ENCODE results near the gene CNIH4. TPM values are rescaled to one million over a fixed set of nuclear protein-coding genes. Genes with fewer than 3 reads are reported as not detected.
"Not testable (repeated sequence)": the region's sequence is repeated elsewhere in the genome, so short reads cannot be mapped to it uniquely, and the experiment has no call there.

CNIH4 gene
- total RNA-seq, 2 experiments from 2014 or later = 58.8 to 64.5 TPM

DNA sequence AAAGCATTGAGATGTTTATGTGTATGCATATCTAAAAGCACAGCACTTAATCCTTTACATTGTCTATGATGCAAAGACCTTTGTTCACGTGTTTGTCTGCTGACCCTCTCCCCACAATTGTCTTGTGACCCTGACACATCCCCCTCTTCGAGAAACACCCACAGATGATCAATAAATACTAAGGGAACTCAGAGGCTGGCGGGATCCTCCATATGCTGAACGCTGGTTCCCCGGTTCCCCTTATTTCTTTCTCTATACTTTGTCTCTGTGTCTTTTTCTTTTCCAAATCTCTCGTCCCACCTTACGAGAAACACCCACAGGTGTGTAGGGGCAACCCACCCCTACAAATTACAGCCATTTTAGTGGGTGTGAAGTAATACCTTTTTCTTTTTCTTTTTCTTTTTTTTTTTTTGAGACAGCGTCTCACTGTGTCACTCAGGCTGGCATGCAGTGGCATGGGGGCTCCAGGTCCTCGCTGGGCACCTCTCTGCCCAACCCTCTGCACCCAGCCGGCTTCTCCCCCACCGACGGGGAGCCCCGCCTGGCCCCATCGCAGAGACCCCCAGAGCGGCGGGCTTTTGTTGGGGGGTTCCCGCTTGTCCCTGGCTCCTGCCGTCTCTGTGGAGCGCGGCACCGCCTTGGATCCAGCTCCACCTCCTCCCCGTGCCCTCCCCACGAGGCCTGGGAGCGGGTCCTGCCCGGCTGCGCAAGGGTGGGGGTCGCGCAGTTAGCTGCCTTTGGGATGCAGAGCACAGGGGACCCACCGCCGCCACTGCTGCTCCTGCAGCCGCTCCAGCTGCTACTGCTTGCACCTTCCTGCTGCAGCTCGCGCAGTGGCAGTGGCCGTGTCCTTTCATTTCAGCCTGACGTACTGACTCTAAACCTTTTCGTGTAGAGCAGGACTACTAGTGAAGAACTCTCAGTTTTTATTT, 16.0 kb upstream of the CNIH4 start:
- POLR2A ChIA-PET, CTCF ChIA-PET: not testable (repeated sequence)

DNA sequence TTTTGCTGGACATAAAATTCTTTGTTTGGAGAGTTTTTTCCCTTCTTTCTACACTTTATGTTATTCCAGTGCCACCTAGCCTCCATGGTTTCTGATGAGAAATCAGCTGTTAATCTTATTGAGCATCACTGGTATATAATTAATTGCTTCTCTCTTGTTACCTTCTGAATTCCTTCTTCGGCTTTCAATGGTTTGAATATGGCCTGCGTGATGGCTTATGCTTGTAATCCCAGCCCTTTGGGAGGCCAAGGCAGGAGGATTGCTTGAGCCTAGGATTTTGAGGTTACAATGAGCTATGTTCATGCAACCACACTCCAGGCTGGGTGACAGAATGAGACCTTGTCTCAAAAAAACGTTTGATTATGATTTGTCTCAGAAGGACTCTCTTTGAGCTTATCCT, 13.0 kb upstream of the CNIH4 start:
- ChIA-PET POLR2A (no interaction called here), CTCF (no interaction called here)

DNA sequence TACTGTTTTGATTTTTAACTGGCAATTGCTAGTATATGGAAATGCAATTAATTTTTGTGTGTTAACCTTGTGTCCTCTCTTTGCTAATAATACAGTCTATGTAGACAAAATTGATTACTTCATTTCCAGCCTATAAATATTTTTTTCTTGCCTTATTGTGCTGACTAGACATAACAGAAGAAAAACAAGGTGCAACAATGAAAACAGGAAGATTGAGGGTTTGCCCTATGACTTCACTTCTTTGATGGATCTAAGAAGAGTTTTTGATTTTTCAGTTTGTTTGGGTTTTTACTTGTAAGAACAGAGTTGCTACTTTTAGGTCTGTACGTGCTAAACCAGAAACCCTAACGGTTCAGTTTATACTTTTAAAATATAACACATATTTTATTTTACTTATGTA, 8.5 kb upstream of the CNIH4 start:
- ChIA-PET CTCF (interaction anchor here (0.7 kb wide), 1 partner anchor 1572 kb away, joined by 3 read pairs; no protein-coding TSS in a partner anchor), POLR2A (no interaction called here)

DNA sequence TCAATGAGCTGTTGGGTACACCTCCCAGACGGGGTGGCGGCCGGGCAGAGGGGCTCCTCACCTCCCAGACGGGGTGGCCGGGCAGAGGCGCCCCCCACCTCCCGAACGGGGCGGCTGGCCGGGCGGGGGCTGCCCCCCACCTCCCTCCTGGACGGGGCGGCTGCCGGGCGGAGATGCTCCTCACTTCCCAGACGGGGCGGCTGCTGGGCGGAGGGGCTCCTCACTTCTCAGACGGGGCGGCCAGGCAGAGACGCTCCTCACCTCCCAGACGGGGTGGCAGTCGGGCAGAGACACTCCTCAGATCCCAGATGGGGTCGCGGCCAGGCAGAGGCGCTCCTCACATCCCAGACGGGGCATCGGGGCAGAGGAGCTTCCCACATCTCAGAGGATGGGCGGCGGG, 7.0 kb upstream of the CNIH4 start:
- CTCF ChIA-PET, POLR2A ChIA-PET: not testable (repeated sequence)

DNA sequence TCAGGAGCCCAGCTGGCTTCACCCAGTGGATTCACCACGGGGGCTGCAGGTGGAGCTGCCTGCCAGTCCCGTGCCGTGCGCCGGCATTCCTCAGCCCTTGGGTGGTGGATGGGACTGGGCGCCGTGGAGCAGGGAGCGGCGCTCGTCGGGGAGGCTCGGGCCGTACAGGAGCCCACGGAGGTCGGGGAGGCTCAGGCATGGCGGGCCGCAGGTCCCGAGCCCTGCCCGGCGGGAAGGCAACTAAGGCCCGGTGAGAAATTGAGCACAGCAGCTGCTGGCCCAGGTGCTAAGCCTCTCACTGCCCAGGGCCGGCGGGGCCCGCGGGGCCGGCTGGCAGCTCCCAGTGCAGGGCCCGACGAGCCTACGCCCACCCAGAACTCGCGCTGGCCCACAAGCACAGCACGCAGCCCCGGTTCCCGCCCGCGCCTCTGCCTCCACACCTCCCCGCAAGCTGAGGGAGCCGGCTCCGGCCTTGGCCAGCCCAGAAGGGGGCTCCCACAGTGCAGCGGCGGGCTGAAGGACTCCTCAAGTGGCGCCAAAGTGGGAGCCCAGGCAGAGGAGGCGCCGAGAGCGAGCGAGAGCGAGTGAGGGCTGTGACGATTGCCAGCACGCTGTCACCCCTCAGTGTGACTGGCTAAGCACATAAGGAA, 4.1 kb upstream of the CNIH4 start:
- CTCF ChIA-PET, POLR2A ChIA-PET: not testable (repeated sequence)

DNA sequence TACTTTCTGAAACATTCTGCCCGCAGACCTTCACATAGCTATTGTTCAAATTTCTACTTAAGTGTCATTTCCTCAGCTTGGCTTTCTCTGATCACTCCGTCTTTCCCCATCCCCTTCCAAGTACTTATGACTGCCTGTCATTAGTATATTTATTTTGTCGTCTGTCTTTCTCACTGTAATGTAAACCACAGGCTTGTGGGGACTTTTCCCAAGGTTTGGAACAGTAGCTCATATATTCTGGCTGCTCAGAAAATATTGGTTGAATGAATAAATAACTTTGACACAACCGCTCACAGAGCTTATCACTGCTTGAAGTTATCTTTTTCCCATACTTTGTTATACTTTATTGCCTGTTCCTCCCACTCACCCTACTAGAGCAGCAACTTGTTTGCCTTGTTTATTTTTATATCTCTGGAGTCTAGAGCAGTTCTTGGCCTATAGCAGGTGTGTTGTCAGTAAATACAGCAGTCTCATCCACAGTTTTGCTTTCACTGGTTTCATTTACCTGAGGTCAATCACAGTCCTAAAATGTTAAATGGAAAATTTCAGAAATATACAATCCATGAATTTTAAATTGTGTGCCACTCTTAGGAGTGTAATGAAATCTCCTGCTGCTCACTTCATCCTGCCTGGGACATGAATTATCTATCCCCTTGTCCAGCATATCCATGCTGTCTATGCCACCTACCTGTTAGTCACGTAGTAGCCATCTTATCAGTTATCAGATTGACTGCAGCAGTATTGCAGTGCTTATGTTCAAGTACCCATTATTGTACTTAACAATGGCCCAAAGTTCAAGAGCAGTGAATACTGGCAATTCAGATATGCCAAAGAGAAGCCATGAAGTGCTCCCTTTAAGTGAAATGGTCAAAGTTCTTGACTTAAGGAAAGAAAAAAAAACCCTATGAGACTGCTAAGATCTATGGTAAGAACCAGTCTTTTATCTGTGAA, 2.4 kb upstream of the CNIH4 start:
- POLR2A ChIA-PET = interaction anchor here (0.6 kb wide), 1 partner anchor 18 kb away, joined by 4 read pairs; no protein-coding TSS in a partner anchor
- CTCF ChIA-PET = no interaction called here

DNA sequence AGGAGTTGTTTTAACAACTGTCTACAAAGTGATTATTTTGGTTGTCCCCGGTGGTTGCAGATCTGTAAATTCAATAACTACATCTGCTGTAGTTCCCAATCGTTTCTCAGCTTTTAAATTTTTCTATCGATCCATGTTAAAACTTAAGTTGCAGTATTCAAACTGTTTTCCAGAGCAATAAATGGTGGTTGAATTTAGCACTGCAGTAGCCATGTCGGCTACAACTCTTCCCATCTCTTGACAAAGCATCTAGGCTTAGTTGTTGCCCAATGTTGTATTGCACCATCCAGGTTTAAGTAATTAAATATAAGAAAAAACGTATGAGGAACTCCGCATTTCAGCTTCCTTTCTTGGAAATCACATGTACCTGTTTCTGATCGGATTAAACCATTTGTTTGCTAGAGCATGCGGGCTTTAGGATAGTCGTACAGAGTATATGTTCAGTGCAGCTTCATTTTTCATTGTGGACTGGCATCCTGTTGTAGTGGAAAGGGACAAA, 996 bp downstream of the CNIH4 start:
- CTCF ChIA-PET = interaction anchor here (1.5 kb wide), 1 partner anchor 75 kb away, joined by 4 read pairs; no protein-coding TSS in a partner anchor
- POLR2A ChIA-PET = interaction anchor here (0.6 to 1.0 kb wide), 2 partner anchors 20 to 26 kb away, joined by 3 to 4 read pairs; no protein-coding TSS in a partner anchor

DNA sequence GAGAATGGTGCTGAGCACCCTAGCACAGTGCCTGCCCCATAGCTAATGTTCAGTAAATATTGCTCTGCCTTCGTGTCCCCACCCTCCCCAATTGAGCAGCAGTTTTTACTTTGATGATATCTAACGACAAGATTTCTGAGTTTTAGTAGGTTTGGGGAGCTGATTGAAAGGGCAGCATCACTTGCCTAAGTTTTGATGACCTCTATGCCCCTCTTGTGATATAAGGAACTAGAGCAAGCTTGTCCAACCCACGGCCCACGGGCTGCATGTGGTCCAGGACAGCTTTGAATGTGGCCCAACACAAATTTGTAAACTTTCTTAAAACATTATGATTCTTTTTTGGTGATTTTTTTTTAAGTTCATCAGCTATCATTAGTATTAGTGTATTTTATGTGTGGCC, 1.6 kb downstream of the CNIH4 start:
- POLR2A ChIA-PET = no interaction called here

DNA sequence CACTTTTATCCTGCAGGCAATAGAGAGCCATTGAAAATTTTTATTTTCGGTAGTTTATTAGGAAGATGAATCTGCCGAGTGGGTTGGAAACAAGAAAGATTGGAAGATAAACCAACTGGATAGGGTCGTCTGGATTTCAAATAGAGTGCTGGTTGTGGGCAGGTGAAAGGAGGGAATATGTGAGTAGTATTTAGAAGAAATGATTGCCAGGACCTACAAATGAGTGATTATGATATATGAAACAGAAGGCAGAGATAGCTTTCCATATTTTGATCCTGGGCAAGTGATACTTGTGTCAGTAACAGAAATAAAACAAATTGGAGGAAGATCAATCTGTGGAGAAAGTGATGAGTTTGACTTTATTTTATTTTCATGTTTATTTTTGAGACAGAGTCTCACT, 2.5 kb downstream of the CNIH4 start:
- ChIA-PET POLR2A (no interaction called here), CTCF (no interaction called here)

More for the DNA sequence above, 1.6 kb downstream of the CNIH4 start:
- CTCF ChIA-PET = interaction anchor here (1.5 kb wide), 1 partner anchor 74 kb away, joined by 4 read pairs; no protein-coding TSS in a partner anchor

DNA sequence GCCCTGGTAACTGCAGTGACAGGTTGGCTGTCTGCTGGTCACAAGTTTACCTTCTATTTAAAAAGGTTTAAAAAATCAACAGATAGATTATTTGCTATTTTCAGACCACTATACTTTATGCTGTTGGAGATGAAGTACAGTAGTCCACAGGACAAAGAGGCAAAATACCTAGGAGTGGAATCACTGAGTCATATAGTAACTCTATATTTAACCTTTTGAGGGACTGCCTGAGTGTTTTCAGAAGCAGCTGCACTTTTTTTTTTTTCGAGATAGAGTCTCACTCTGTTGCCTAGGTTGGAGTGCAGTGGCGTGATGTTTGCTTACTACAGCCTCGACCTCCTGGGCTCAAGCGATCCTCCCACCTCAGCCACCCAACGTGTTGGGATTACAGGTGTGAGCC, 11.7 kb downstream of the CNIH4 start:
- POLR2A ChIA-PET = interaction anchor here (0.6 kb wide), 1 partner anchor 250 kb away, joined by 3 read pairs; no protein-coding TSS in a partner anchor
- CTCF ChIA-PET = no interaction called here

DNA sequence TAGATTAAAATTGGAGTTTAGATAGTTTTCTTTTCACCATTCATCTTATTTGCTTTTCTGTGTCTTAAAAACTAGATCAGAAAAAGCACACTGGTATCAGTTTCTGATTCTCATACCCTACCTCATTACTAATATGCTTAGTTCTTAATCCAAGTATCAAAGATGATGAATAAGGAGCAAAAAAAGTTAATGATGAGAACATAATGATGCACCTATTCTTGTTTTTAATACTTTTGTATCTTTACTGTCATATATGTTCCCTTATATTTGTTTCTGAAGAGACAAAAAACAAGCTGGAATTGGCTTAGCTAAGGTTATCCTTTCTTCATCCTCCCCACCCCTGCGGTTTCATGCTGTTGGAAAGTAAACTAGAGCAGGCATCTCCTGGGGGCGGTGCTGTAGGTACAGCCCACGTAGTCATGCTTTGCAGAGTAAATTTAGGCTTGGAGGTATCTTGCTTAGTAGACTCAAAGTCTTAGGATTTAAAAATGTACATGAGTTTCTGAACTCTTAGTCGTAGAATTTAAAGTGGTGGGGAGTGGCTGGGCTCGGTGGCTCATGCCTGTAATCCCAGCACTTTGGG, 16.4 kb downstream of the CNIH4 start:
- POLR2A ChIA-PET = interaction anchor here (0.5 kb wide), 1 partner anchor 88 kb away, joined by 3 read pairs; no protein-coding TSS in a partner anchor
- CTCF ChIA-PET = interaction anchor here (0.5 kb wide), 1 partner anchor 143 kb away, joined by 3 read pairs; no protein-coding TSS in a partner anchor

DNA sequence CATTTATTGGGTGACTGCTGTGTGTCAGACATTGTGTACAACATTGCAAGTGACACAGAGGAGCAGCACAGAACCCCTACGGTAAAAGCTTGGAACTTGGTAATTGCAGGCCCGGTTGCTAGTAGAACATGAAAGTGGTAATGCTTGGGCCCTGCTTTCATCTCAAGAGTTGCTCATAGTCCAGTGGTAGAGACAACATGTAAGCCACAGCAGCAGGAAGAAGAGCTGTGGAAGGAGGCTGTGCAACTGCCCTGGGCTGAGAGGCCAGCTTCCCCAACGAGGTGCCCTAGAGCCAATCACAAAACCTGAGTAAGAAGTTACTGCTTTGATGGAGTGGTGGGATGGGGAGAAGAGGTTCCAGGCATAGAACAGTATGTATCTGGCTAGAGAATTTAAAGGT, 18.4 kb downstream of the CNIH4 start:
- POLR2A ChIA-PET = no interaction called here
- CTCF ChIA-PET = interaction anchor here (1.1 kb wide), 1 partner anchor 41 kb away, joined by 3 read pairs; no protein-coding TSS in a partner anchor

DNA sequence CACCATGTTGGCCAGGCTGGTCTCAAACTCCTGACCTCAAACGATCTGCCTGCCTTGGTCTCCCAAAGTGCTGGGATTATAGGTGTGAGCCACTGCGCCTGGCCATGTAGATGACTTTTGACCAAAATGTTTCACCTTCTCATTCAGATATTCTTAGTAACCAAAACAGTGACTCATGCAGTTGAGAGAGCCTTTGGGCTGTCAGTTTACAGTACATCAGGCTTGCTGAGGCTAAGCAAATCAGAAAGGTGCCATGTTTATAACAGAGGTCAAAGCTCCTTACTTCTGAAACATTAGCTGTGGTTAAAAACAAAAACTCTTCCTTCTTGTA, 21.0 kb downstream of the CNIH4 start:
- CTCF ChIA-PET = interaction anchor here (0.7 kb wide), 1 partner anchor 11 kb away, joined by 3 read pairs; no protein-coding TSS in a partner anchor
- POLR2A ChIA-PET = no interaction called here

DNA sequence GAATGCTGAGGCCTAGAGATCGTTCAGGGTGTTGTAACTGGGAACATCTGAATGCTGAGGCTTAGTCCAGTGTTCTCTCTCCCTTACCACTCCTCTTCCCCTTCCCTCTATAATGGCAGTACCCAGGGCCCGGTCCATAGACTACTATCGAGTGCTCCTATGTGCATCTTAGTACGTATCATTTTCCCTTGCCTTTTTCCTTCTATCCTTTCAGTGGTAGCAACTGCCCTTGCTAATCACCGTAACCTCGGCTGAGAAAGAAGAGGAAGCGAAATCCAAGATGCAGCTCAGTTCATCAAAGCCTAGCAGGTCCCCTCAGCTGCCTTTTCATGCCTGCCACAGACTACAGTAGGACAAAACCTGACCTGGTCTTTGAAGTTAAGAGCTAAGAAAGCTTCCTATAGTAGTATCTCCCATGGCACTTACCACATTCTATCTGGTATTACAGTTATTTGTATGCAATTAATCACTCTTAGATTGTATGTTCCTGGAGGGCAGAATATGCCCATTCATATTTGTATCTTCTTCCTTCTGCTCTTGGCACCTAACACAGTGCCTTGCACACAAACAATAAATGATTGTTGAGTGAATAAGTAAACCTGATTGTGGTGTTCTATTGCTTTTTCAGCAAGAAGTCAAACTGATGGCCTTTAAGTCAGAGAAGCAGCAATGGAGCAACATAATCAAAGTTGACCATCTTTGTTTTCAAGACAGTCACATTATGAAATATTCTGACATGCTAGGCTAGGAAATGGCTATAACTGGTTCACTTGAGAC, 22.4 kb downstream of the CNIH4 start:
- ChIA-PET POLR2A (no interaction called here), CTCF (no interaction called here)

DNA sequence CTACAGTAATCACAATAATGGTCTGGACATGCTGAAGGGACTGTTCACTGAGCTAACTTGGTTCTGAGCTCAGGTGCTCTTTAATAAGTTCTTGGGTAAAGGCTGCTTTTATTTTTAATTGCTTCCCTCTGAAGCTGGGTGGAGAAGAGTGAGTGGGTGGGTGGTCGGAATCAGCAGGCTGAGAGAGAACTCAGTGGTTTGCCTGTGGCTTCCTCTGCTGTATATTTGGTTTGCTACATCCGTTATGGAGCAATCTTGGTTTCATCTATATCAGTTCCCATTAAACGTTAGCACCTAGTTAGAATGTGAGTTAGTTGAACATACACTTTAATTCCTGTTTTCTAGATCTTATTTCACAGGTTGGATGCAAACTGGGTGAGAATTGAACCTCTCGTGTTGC, 23.3 kb downstream of the CNIH4 start:
- ChIA-PET POLR2A (no interaction called here), CTCF (no interaction called here)

DNA sequence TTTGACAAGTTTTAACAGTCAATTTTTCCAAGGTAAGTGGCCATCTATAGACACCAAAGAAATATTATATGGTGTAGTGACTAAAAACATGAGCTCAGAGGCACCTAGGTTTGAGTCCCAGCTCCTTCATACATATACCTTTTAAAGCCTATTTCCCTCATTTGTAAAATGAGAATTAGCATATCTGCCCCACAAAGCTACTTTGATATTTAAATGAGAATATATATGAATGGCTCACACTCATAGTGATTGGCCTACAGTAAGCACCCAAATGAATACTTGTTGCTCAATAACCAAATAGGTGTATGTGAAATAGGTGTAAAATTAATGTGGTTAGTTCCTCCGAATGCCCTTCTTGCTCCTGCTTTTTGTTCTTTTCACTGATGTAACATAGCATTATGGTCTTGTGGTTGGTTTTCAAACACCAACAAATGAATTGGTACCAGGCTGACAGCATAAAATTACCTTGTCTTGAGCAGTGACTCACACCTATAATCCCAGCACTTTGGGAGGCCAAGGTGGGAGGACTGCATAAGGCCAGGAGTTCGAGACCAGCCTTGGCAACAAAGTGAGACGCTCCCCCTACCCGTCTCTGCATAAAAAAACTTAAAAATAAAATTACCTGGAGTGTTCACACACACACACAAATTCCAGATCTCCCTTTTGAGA, 25.3 kb downstream of the CNIH4 start:
- ChIA-PET CTCF (no interaction called here), POLR2A (no interaction called here)

DNA sequence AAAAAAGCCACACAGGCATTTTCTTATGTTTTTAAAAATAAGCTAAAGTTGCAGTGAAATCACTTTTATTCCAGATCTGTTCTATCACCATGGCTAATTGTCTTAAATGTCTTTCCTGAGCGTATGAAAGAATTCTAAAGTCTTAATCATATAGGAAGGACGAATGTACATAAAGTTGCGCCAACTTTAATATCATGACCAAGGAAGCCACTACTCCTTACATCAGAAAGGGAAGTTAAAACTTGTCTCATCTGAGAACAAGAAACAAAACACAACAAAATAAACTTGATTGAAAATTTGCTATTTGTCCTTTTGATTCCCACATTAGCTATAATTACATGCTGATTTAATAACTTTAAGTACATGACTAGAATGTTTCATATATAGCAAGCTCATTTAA, 26.5 kb downstream of the CNIH4 start:
- ChIA-PET CTCF (no interaction called here), POLR2A (interaction anchor here (0.6 to 1.1 kb wide), 2 partner anchors 26 to 55 kb away, joined by 3 read pairs; no protein-coding TSS in a partner anchor)

All from activated CD8-positive, alpha-beta memory T cell treated with anti-CD3 and anti-CD28 coated beads for 36 hours (primary cell).